Neural cell (in vitro differentiated cells): ENCODE measurements around the gene STX19. TPM values are rescaled to one million over a fixed set of nuclear protein-coding genes. Genes with fewer than 3 reads are reported as not detected.

Experiments used
- H2AFZ ChIP-seq: fragments of 200-600, 300-800 bp; sonication (generic), shearing (Covaris generic); 2 replicates; pipeline ENCODE4 v1.6.0; 2014; ENCODE audit warnings: low read depth, mild to moderate bottlenecking, antibody characterized with exemption, low read length, moderate library complexity
- H3F3A ChIP-seq: fragments of 200-600 bp; shearing (Covaris generic); 2 replicates; pipeline ENCODE4 v1.6.1; 2016; ENCODE audit warnings: mild to moderate bottlenecking, moderate library complexity, mixed read lengths, antibody characterized with exemption, low read length; ENCODE audit not compliant: insufficient read depth, poor library complexity, severe bottlenecking
- H3K27ac ChIP-seq: fragments of 200-600, 300-800 bp; sonication (generic), shearing (Covaris generic); 2 replicates; pipeline ENCODE4 v1.5.1; 2014; ENCODE audit warnings: mild to moderate bottlenecking, low read length, moderate library complexity
- H3K27me3 ChIP-seq: fragments of 300-800, 200-600 bp; sonication (generic), shearing (Covaris generic); 2 replicates; pipeline ENCODE4 v1.6.0; 2014; ENCODE audit warnings: mild to moderate bottlenecking, low read depth, low read length, moderate library complexity; ENCODE audit not compliant: insufficient read depth
- H3K36me3 ChIP-seq: fragments of 300-800, 200-600 bp; sonication (generic), shearing (Covaris generic); 2 replicates; pipeline ENCODE4 v1.5.1; 2014; ENCODE audit warnings: mild to moderate bottlenecking, antibody characterized with exemption, low read length, moderate library complexity; ENCODE audit not compliant: insufficient read depth
- H3K4me2 ChIP-seq: fragments of 300-800, 200-600 bp; sonication (generic), shearing (Covaris generic); 2 replicates; pipeline ENCODE4 v1.6.0; 2014; ENCODE audit warnings: mild to moderate bottlenecking, low read length
- H3K4me3 ChIP-seq: fragments of 300-800, 200-600 bp; sonication (generic), shearing (Covaris generic); 2 replicates; pipeline ENCODE4 v1.5.1; 2014; ENCODE audit warnings: mild to moderate bottlenecking, low read length, moderate library complexity
- H3K79me2 ChIP-seq: fragments of 200-600 bp; shearing (Covaris generic); replicated peaks from 2 replicates; pipeline ENCODE4 v1.6.0; 2014; ENCODE audit warnings: mild to moderate bottlenecking, low read length, moderate library complexity; ENCODE audit not compliant: insufficient read depth
- H3K9ac ChIP-seq: fragments of 300-800, 200-600 bp; sonication (generic), shearing (Covaris generic); 2 replicates; pipeline ENCODE4 v1.6.1; 2016; ENCODE audit warnings: mild to moderate bottlenecking, low read length, mixed read lengths
- H3K9me2 ChIP-seq: fragments of 200-600 bp; shearing (Covaris generic); 2 replicates; pipeline ENCODE4 v1.6.1; 2016; ENCODE audit warnings: mild to moderate bottlenecking, low read length, mixed read lengths; ENCODE audit not compliant: insufficient read depth
- H3K9me3 ChIP-seq: fragments of 200-600, 300-800 bp; sonication (generic), shearing (Covaris generic); 2 replicates; pipeline ENCODE4 v1.6.1; 2016; ENCODE audit warnings: mild to moderate bottlenecking, mixed run types, low read length, moderate library complexity, mixed read lengths
- H4K20me1 ChIP-seq: fragments of 200-600 bp; shearing (Covaris generic); 2 replicates; pipeline ENCODE4 v1.6.1; 2016; ENCODE audit warnings: mild to moderate bottlenecking, mixed run types; ENCODE audit not compliant: insufficient read depth
- CTCF ChIP-seq: fragments of 450-650 bp; IDR thresholded peaks from 2 replicates; pipeline ENCODE4 v1.5.1; 2014; ENCODE audit warnings: antibody characterized with exemption, mild to moderate bottlenecking, moderate library complexity; ENCODE audit not compliant: poor library complexity, severe bottlenecking
- EP300 ChIP-seq: fragments of 450-650 bp; conservative IDR thresholded peaks from 2 replicates; pipeline ENCODE4 v1.6.1; 2014; ENCODE audit warnings: antibody characterized with exemption, mild to moderate bottlenecking, moderate library complexity; ENCODE audit not compliant: poor library complexity, severe bottlenecking
- EZH2 ChIP-seq: fragments of 200-600, 300-800 bp; shearing (Covaris generic), sonication (generic); IDR thresholded peaks from 2 replicates; pipeline ENCODE4 v1.6.1; 2014; ENCODE audit warnings: antibody characterized with exemption, low read length, borderline replicate concordance, mild to moderate bottlenecking; ENCODE audit not compliant: insufficient read depth, poor library complexity, severe bottlenecking
- MXI1 ChIP-seq: fragments of 450-650 bp; conservative IDR thresholded peaks from 2 replicates; pipeline ENCODE4 v1.6.1; 2014; ENCODE audit warnings: antibody characterized with exemption, mild to moderate bottlenecking; ENCODE audit not compliant: poor library complexity, severe bottlenecking
- POLR2AphosphoS5 ChIP-seq: IDR thresholded peaks from 2 replicates; pipeline ENCODE4 v1.6.1; 2012
- RAD21 ChIP-seq: fragments of 450-650 bp; conservative IDR thresholded peaks from 2 replicates; pipeline ENCODE4 v1.6.1; 2014; ENCODE audit warnings: antibody characterized with exemption, mild to moderate bottlenecking, moderate library complexity
- REST ChIP-seq: IDR thresholded peaks from 2 replicates; pipeline ENCODE4 v1.6.1; 2012; ENCODE audit warnings: borderline replicate concordance
- SMC3 ChIP-seq: fragments of 450-650 bp; conservative IDR thresholded peaks from 2 replicates; pipeline ENCODE4 v1.6.1; 2014; ENCODE audit warnings: antibody characterized with exemption, mild to moderate bottlenecking, moderate library complexity; ENCODE audit not compliant: poor library complexity
- TAF1 ChIP-seq: IDR thresholded peaks from 2 replicates; pipeline ENCODE4 v1.6.1; 2012; ENCODE audit warnings: low read depth
- polyA plus RNA-seq: library from polyadenylated mRNA; depleted of rRNA; stranded (reverse); fragments of >200 nt; gene quantifications from 2 replicates; pipeline ENCODE4 v1.2.3, GENCODE V29; 2014

Gene STX19
- polyA plus RNA-seq, 1 donor from 2014 or later, result not detected

- no peak for TF ChIP-seq RAD21
- TF ChIP-seq EZH2, result no peak
- TF ChIP-seq EP300, result no peak
- no peak for TF ChIP-seq REST
- no peak for TF ChIP-seq MXI1
- TF ChIP-seq POLR2AphosphoS5, result no peak
- TF ChIP-seq SMC3, result no peak
- TF ChIP-seq TAF1, result no peak
- TF ChIP-seq CTCF, result no peak
- no peak overlapping the region for H2AFZ ChIP-seq
- no peaks in the 10 kb centered on the region for H4K20me1 ChIP-seq
- no peaks in the 10 kb centered on the region for H3F3A ChIP-seq
- no peak overlapping the region for H3K27ac ChIP-seq
- H3K4me2 ChIP-seq, result no peak overlapping the region
- H3K9me2 ChIP-seq, result no peaks in the 10 kb centered on the region
- H3K79me2 ChIP-seq, result peaks cover 14% of the 10 kb centered on the region
- H3K9ac ChIP-seq, result no peak overlapping the region
- no peaks in the 10 kb centered on the region for H3K9me3 ChIP-seq
- peaks cover 6% of the 10 kb centered on the region for H3K36me3 ChIP-seq
- H3K4me3 ChIP-seq, result no peak overlapping the region
- H3K27me3 ChIP-seq, result no peaks in the 10 kb centered on the region
These were observed 42.0 kb upstream of the STX19 start for GRCh38 chr3:94070341-94070911.

GRCh38 chr3:94069194-94069813, 40.9 kb upstream of the STX19 start:
- Histone ChIP-seq H3K36me3 (peaks cover 6% of the 10 kb centered on the region), H3K4me2 (no peak overlapping the region), H3F3A (no peaks in the 10 kb centered on the region), H4K20me1 (no peaks in the 10 kb centered on the region), H3K9me3 (no peaks in the 10 kb centered on the region), H3K9ac (no peak overlapping the region), H3K27ac (no peak overlapping the region), H3K27me3 (no peaks in the 10 kb centered on the region), H2AFZ (no peak overlapping the region), H3K79me2 (peaks cover 25% of the 10 kb centered on the region), H3K4me3 (no peak overlapping the region), H3K9me2 (no peaks in the 10 kb centered on the region)
- TF ChIP-seq CTCF, result peak; percentile 70
- TF ChIP-seq MXI1, result no peak
- no peak for TF ChIP-seq POLR2AphosphoS5
- peak; percentile 68 for TF ChIP-seq RAD21
- no peak for TF ChIP-seq EZH2
- TF ChIP-seq TAF1, result no peak
- TF ChIP-seq SMC3, result peak; percentile 63
